Fibroblast of villous mesenchyme (primary cell): Measurements from ENCODE around the gene ATP8A1. TPM values are rescaled to one million over a fixed set of nuclear protein-coding genes. Genes with fewer than 3 reads are reported as not detected.
A peak's percentile ranks its signal among the peaks of the same experiment; 100 is the strongest.

Source experiments
- DNase-seq: peaks from one replicate; pipeline ENCODE4 v3.0.0-alpha.2; 2010; ENCODE audit warnings: low read depth
- H3K4me3 ChIP-seq: 2 replicates; pipeline ENCODE4 v1.5.1; 2011; ENCODE audit warnings: low read depth, mild to moderate bottlenecking, low read length
- CTCF ChIP-seq: IDR thresholded peaks from 2 replicates; pipeline ENCODE4 v1.5.1; 2012; ENCODE audit warnings: low read depth, mild to moderate bottlenecking, low read length; ENCODE audit not compliant: insufficient read depth
- total RNA-seq: library from RNA; depleted of rRNA; stranded (reverse); fragments of >200 nt; gene quantifications from 2 replicates; pipeline ENCODE4 v1.2.3, GENCODE V29; 2012

ATP8A1 gene
- total RNA-seq, 1 donor = 0.86 TPM

- no peak overlapping the region for H3K4me3 ChIP-seq
- no peak for TF ChIP-seq CTCF
- no peak for DNase-seq
Measured at GRCh38 chr4:42428036-42428435, 228.9 kb downstream of the ATP8A1 start.

- TF ChIP-seq CTCF = no peak
- no peak for DNase-seq
- H3K4me3 ChIP-seq = no peak overlapping the region
Measured at GRCh38 chr4:42425146-42426065, 231.5 kb downstream of the ATP8A1 start.

- no peak overlapping the region for H3K4me3 ChIP-seq
- TF ChIP-seq CTCF = no peak
- no peak for DNase-seq
Measured at GRCh38 chr4:42420140-42420539, 236.8 kb downstream of the ATP8A1 start.

- H3K4me3 ChIP-seq = no peak overlapping the region
- no peak for TF ChIP-seq CTCF
- no peak for DNase-seq
Measured at GRCh38 chr4:42417550-42417949, 239.4 kb downstream of the ATP8A1 start.

GRCh38 chr4:42416017-42416416 is 240.9 kb downstream of the ATP8A1 start:
- no peak overlapping the region for H3K4me3 ChIP-seq
- TF ChIP-seq CTCF = no peak
- DNase-seq = no peak

- no peak overlapping the region for H3K4me3 ChIP-seq
- peak; percentile 7 for DNase-seq
- no peak for TF ChIP-seq CTCF
Measured at GRCh38 chr4:42415281-42415680, 241.6 kb downstream of the ATP8A1 start.
